NCI-H446 (cell line): ENCODE data around the gene ZNF514.
A peak's percentile ranks its signal among the peaks of the same experiment; 100 is the strongest.
"Not testable (repeated sequence)": the region's sequence is repeated elsewhere in the genome, so short reads cannot be mapped to it uniquely, and the experiment has no call there.

Source experiments
- DNase-seq, 2 experiments: peaks; one replicate each; lab custom pipeline; 2025; lab: John Stamatoyannopoulos, UW

Gene ZNF514

GRCh38 chr2:95138702-95139101, 20.9 kb downstream of the ZNF514 start:
- no peak for DNase-seq

DNA sequence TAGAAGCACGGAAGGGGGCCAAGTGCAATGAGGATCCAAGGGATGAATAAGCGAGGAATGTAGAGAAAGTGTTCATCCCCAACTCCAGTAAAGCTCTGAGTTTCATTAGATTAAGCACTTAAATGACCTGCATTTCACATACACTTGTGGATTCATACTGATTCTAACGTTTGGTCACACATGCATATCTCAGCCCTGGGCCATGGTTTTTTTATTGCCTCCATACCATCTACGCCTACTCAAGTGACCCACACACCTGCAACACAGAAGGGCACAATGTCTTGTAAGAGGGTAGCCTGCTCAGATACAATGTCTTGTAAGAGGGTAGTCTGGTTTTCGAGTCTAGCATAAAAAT, 37.5 kb downstream of the ZNF514 start:
- DNase-seq = no peak

DNA sequence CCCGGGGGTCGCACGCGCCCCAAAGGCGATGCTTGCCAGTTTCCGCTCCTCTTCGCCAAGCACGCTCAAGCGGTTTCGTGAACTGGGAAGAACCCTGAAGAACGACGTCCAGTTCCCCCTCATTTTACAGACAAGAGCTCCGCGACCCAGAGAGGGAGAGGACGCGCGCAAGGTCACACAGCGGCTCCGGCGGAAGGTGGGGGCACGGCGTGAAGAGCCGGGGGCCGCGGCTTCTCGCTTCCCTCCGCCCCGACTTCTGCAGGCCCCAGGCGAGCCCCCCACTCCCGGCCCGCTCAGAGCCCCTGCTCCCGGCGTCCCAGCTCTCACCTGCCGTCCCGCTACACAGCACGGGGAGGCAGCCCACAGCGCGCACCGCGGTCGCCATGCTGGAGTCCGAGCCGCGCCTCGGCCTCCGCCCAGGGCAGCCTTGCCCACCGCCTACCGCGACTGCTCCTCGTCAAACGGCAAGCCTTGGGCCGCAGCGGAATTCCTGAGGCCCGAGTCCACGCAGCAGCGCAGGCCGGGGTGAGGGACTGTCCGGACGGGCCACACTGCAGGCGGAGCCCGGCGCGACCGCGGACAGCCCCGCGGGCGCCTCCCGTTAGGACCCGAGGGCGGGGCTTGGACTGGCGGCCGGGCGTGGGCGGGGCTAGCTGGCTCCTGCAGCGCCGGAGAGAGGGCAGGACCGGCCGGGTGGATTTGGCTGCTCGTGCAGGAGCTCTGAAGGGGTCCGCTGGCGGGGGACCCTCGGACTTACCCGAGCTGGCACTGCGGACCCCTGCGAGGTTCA, 38.0 kb downstream of the ZNF514 start, which contains the start of gene MRPS5:
TSS of gene MRPS5 (minus strand) at position 402 of the 790 bp plus-strand sequence. CDS start at position 385, 17 bp downstream.
- DNase-seq = peak; percentile 41 to 78

GRCh38 chr2:95121093-95121406, 38.6 kb downstream of the ZNF514 start:
- DNase-seq = no peak

DNA sequence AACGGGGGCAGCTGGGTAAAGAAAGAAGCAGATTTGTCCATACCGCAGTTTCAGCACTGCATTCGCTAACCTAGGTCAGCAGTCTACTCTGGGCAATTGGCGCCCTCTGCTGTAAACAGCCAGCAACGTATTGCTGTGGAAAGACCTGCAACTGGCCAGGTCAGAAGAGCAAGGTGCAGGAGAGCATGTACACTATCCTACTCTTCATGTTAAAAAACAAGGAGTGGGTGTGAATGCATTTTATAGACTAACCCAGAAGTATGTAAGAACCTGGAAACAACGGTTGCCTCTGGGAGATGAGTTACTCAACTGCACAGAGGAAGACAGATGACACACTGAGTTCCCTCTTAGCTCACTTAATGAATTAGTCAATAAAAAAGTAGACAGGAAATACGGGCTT, 44.2 kb downstream of the ZNF514 start:
- peak in 1 of 2 experiments; percentile 39 for DNase-seq

- DNase-seq = no peak
These were observed 46.2 kb downstream of the ZNF514 start for GRCh38 chr2:95113464-95113863.

GRCh38 chr2:95110395-95110794, 49.3 kb downstream of the ZNF514 start:
- DNase-seq = no peak

- DNase-seq = no peak
These were observed 50.4 kb downstream of the ZNF514 start for GRCh38 chr2:95109260-95109659.

DNA sequence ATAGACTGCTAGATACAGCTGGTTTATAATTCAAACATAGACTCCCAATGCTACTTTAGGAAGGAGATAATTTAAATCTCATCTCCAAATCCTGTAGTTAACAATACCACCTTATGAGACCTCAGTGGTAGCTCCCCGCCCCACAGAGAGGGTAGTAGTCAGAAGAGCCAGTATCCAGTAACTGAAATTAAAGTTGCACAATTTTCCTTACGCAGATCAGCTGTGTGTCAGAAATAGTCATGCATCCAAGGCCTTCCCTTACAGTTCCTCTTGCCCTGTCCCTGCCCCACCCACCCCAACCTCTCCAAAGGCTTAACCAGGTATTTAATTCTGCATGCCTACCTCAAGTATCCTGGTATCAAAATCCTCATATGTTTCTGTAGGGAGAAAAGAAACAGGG, 53.6 kb downstream of the ZNF514 start:
- no peak for DNase-seq

- no peak for DNase-seq
These were observed 55.0 kb downstream of the ZNF514 start for GRCh38 chr2:95104606-95105005.

GRCh38 chr2:95099910-95100309, 59.7 kb downstream of the ZNF514 start:
- DNase-seq = no peak

GRCh38 chr2:95098273-95098672, 61.4 kb downstream of the ZNF514 start:
- DNase-seq = not testable (repeated sequence)
